Measurements from ENCODE around the gene SFMBT2.

Gene SFMBT2

DNA sequence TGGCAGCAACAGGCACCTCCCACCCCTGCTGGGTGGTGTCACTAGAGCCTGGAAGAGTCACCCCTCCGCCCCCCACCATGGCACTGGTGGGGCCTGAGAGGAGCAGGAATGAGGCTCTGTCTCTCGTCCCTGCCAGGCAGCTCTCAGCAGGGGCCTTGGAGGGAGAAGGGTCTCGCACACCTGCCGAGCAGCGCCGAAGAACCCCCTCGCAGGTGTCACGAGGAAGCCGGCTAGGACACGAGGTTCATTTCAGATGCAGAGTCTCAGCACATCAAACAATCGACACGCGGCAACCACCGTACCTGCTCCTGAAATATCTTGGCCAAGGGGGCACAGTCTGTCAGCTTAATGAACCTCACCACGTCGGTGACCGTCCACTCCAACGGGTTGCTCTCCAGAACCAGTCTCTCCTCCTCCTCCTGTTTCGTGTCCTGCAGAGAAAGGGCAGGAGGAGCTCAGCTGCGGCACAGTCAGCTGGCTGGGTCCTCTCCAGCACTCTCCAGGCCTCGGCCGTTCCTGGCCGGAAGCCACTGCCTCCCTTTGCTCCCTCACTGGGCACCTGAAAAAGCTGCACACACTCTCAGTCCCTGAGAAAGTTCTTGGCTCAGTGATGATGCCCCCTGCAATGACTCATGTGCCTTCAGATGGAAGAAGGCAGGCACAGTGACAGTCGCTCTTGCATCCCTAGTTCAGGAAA, 240.1 kb downstream of the SFMBT2 start:
- TF ChIP-seq, protein P1, sequence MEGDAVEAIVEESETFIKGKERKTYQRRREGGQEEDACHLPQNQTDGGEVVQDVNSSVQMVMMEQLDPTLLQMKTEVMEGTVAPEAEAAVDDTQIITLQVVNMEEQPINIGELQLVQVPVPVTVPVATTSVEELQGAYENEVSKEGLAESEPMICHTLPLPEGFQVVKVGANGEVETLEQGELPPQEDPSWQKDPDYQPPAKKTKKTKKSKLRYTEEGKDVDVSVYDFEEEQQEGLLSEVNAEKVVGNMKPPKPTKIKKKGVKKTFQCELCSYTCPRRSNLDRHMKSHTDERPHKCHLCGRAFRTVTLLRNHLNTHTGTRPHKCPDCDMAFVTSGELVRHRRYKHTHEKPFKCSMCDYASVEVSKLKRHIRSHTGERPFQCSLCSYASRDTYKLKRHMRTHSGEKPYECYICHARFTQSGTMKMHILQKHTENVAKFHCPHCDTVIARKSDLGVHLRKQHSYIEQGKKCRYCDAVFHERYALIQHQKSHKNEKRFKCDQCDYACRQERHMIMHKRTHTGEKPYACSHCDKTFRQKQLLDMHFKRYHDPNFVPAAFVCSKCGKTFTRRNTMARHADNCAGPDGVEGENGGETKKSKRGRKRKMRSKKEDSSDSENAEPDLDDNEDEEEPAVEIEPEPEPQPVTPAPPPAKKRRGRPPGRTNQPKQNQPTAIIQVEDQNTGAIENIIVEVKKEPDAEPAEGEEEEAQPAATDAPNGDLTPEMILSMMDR (IDR thresholded peaks at IDR 0.05; ENCODE audit: low read depth, low read length, missing control alignments): no peak
- no peak overlapping the region for H3K4me3 ChIP-seq (ENCODE audit: low read depth, low read length)
- DNase-seq (ENCODE audit: low read depth): no peak
- in situ Hi-C loops (cut with HindIII; ENCODE audit: low sequenced_read_pairs): no loop called here

DNA sequence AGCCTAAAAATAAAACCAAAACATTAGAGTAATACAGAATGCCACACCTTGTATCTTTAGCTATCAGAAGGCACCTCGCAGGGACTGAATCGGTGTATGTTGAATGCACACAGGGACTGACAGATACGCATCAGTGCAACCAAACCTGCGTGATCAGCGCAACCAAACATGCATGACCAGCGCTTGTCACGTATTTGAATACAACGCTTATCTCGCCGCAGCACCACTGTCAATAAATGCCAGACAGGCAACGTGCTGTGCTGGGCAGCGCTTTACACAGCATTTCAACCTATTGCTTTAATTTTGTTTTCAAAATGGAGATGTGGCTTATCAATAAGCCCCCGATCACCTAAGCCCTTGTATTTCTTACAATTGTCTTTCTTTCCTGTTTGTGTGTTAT, 242.4 kb downstream of the SFMBT2 start:
- in situ Hi-C loops (cut with HindIII; ENCODE audit: low sequenced_read_pairs): no loop called here
- H3K4me3 ChIP-seq (ENCODE audit: low read depth, low read length): no peak overlapping the region
- TF ChIP-seq, protein P1 (IDR thresholded peaks at IDR 0.05; ENCODE audit: low read depth, low read length, missing control alignments): no peak

DNA sequence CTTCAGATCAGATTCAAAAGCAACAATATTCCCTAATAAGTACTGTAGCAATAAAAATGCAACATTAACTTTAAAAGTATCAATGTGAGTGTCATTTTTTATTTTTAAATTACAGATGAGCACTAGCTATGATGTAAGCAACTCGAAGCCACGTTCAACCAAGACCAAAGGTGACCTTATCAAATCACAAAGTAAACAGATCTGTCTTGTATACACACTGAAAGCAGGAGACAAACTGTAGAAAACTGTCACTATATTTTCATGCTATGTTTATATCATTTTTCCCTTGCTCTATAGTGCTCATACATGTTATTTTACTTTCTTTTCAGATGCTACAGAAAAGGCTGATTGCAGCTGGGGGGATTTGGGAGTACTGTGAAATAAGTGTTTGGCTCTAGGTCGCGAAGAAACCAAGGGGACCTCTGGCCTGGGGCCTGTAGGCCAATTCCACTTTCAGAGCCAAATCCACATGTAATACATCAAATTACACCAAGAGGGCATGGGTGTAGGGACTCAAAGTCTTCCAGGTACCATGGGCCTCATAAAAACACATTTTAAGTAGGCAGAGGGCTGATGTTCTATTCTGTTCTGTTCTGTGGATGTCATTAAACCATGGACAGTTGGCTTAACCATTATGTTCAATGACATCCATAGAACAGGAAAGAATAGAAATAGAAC, 245.2 kb downstream of the SFMBT2 start:
- no peak for DNase-seq (ENCODE audit: low read depth)
- H3K4me3 ChIP-seq (ENCODE audit: low read depth, low read length): no peak overlapping the region
- TF ChIP-seq, protein P1 (IDR thresholded peaks at IDR 0.05; ENCODE audit: low read depth, low read length, missing control alignments): no peak
- in situ Hi-C loops (cut with HindIII; ENCODE audit: low sequenced_read_pairs): no loop called here

More for the DNA sequence above, 242.4 kb downstream of the SFMBT2 start:
- no peak for DNase-seq (ENCODE audit: low read depth)

DNA sequence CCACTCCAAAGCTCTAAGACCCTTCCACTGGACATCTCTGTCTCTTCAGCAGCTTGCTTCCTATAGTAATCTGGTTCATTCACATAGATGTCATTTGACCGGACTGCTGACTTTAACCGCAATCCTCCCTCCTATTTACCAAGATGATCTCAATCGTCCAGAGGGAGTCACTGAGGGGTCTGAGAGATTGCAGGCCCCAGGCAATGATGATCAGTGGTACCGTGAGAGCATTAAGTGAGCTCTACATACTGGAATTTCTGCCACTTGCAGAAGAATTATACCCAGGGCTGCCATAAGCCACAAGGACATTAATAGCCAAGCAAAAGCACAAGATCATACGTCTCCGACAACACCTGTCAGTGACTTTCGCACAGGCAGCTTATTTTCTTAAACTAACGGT, 245.9 kb downstream of the SFMBT2 start:
- no peak overlapping the region for H3K4me3 ChIP-seq (ENCODE audit: low read depth, low read length)
- DNase-seq (ENCODE audit: low read depth): no peak
- in situ Hi-C loops (cut with HindIII; ENCODE audit: low sequenced_read_pairs): no loop called here
- TF ChIP-seq, protein P1 (IDR thresholded peaks at IDR 0.05; ENCODE audit: low read depth, low read length, missing control alignments): no peak

DNA sequence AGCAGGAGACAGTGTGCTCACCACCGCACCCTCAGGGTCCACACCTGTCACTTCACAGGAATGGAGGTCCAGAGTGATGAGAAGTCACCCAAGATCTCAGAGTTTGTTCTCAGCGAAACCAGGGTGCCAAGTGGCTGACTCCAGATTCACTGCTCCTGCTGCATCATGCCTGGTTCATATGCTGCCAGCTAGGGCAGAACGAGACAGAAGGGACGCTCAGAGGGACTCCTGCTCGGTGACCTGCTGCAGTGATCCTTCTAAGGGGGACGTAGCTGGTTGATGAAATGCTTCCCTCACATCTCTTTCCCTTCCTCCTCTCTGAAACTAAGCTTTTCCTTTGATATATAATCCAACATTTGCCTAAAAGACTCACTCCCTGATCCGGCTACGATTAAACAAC, 248.5 kb downstream of the SFMBT2 start:
- no peak overlapping the region for H3K4me3 ChIP-seq (ENCODE audit: low read depth, low read length)
- TF ChIP-seq, protein P1 (IDR thresholded peaks at IDR 0.05; ENCODE audit: low read depth, low read length, missing control alignments): no peak
- in situ Hi-C loops (cut with HindIII; ENCODE audit: low sequenced_read_pairs): no loop called here
- no peak for DNase-seq (ENCODE audit: low read depth)

DNA sequence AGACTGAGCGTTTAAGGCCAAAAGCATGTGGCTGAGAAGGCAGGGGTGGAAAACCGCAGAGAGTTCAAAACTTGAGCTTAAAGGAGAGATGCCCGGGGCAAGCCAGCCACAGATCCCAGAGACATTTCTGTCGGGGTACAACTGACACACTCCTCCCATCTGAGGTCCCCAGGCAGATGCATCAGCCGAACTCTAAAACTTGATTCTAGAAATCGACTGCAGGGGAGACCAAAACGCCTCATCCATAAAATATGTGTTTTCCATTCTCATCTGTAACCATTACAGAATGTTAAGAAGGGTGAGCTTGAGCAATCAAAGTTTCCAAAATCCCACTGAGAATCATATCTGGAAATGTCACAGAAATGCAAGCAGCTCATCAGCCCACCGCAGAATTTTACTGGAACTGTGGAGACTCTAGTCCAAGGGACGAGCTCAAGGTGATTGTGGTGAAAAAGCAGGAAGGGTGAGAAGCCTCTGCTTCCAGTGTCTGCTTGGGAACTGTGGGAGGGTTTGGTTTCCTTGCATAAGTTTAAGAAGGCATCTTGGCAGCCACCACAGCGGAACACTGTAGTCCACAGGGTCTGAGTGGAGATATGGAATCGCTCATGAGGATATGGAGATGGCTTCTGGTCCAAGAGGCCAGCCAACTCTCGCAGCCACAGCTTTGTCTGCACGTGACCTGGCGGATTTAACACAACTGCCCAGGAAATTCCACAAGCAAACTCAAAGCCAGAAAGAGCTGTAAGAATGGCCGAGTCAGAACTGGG, 249.2 kb downstream of the SFMBT2 start:
- DNase-seq (ENCODE audit: low read depth): no peak
- in situ Hi-C loops (cut with HindIII; ENCODE audit: low sequenced_read_pairs): no loop called here

More for the DNA sequence above, 249.2 kb downstream of the SFMBT2 start:
- H3K4me3 ChIP-seq (ENCODE audit: low read depth, low read length): no peak overlapping the region
- TF ChIP-seq, protein P1 (IDR thresholded peaks at IDR 0.05; ENCODE audit: low read depth, low read length, missing control alignments): no peak

All from astrocyte of the cerebellum (primary cell).